Activated CD8-positive, alpha-beta memory T cell treated with anti-CD3 and anti-CD28 coated beads, Interleukin-2, amount 50 U/mL, for 48 hours (primary cell): ENCODE results near the gene SERPINB6.
"Not testable (repeated sequence)": the region's sequence is repeated elsewhere in the genome, so short reads cannot be mapped to it uniquely, and the experiment has no call there.

Experiments
- DNase-seq: peaks from one replicate; pipeline ENCODE4 v3.0.0-alpha.2; 2020

SERPINB6 gene

DNA sequence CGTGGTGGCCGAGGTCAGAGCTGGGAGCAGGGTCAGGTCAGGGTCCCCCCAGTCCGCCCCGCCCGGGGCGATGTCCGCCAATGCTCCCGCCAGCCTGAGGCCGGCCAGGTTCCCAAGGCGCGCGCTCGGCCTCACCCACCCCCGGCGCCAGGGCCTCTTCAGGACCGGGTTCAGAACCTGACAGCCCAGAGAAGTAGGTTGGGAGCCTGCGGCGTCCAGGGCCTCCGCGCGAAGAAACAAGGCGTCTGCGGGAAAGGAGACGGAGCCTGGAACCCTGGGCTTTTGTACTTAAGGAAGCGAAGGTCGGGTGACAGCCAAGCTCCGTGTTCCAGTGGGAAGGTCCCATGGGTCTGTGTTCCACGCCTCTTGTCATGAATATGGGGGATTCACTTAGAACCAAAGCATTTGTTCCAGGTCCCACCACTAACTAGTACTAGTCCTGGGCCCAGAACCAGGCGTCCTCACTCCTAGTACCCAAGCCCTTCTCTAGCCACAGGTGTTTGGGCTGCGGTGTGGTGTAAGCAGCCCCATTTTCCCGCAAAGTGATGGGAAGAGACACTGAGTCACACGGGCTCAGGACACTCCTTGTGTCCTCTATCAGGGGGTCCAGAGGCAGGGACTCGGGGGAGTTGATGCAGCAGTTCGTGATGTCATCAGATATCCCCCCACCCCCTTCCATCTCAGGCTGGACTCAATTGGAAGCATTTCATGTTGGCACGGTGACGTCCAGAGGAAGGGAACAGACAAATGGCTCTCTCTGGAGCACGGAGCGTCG is 67.8 kb downstream of the SERPINB6 start:
- not testable (repeated sequence) for DNase-seq

DNA sequence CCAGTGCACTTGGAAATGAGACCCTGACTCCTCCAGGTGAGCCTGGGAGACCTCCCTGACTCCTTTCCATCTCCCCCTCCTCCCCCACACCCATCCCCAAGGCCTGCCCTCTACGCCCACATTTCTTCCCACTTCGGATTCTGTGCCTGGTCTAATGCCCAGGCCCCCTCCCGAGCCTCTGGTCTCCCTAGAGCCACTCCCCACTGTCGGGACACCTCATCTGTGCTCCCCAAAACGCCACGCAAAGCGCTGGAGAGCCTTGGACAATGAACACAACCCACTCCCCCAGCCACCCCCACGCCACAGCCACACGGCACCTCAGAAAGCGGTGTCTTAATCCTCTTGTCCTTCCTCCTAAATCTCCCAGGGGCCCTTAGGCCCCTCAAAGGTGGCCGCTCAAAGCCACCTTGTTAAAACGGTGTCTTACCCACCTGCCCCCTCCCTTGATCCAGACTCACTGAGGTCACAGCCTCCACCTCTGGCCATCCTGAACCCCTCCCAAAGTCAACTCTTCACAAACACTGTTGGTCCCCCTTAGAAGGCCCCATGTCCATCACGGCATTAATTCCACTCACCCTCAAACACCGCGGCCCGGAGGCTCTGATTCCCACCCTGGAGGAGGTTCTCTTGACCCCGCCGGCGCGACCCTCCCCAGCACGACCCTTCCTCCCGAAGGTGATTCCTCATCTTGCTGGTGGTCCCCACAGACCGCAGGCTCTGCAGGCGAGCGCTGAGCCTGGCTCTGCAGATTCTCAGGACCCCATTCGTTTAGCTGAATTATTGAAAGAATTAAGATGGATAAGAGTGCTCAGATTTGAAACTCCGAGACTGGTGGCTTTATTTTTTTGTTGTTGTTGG is 69.5 kb downstream of the SERPINB6 start:
- not testable (repeated sequence) for DNase-seq

DNA sequence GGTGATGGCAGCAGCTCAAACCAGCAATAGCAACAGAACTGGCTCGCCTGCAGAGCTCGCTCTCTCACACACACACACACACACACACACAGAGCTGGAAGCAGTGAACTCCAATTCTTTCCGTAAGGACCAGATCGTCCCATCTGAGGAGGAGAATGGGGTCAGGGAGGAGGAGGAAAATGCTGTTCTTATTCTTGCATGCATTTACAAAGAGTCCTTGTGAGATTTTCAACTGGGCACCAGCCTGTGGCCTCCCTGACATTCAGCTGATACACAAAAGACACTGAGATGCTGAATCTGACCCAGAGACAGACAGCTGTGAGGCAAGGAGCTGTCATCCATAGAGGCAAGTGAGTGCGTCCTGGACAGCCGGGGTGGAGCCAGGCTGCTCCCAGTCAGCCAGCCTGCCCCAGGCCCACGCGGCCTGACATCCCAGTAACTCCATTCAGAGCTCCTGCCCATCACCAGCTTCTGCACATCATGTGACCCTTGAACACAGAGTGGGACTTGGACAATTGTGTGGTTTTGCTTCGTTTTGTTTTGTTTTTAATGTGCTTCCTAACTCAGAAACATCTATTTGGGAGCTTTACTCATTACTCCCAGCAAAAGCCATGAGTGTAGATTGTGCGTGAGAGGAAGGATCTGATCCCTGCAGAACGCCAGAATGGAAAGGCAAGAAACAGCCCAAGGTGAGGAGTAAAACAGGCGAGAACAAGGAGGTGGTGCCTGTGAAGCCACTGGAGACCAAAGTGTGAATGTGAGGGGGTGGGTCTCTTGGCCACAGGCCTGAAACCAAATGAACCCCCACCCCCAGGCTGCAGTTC is 70.3 kb downstream of the SERPINB6 start:
- DNase-seq: no peak

DNA sequence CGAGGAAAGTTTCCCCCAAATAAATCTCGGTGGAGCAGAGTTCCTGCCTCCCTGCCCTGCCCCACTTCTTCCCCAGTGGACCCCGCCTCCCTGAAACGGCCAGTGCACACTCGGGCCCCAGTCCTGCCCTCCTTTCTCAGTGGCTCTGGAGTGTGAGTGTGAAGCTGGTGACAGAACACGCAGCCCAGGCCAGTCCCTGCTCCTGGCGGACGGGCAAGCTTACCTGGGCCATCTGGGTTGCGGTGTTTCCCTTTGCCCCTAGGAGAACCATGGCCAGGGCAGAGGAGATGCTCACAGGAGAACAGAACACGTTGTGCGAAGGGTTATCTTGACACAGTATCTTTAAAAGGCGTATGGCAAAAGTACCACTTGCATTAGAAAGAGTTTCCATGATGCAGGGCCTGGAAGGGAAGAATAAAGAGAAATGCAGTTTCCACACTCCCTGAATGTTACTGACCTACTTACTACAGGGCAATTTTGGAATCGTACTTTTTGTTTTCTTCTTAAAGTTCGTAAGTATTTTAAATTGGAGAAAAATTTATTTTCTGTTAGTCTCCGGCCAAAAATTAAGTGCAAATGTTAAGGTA is 71.1 kb downstream of the SERPINB6 start:
- DNase-seq: no peak

DNA sequence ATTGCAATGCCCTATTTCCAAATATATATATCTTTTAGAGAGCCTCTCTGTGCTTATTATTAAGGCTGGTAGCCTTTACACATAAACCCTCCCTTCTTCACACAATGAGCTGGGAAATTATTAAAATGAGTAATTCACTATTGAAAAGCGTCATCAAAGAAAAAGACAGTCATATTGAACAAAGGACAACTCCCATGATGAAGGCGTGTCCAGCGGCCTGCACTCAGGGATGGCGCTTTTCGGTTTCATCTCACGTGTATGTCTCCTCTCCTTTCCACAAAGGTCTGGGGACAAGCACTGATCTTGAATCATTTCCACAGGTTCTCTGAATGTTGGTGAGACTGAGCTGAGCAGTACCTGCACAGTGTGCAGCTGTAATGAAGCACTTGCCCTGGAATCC is 71.8 kb downstream of the SERPINB6 start:
- no peak for DNase-seq
